Nephron progenitor cell (in vitro differentiated cells): ENCODE measurements around the gene MVB12B.

ENCODE experiments used
- DNase-seq: peaks from one replicate; pipeline ENCODE4 v3.0.0; 2021
- H3K27ac Mint-ChIP-seq: 2 replicates; pipeline ENCODE4 v1.8.0; 2021; ENCODE audit warnings: mild to moderate bottlenecking, moderate library complexity, mixed read lengths
- H3K27me3 Mint-ChIP-seq: 2 replicates; pipeline ENCODE4 v1.8.0; 2021; ENCODE audit warnings: mild to moderate bottlenecking, low read depth, mixed read lengths; ENCODE audit not compliant: poor library complexity
- H3K36me3 Mint-ChIP-seq: 2 replicates; pipeline ENCODE4 v1.8.0; 2021; ENCODE audit warnings: low read depth, mixed read lengths
- H3K4me1 Mint-ChIP-seq: 2 replicates; pipeline ENCODE4 v1.8.0; 2021; ENCODE audit warnings: mixed read lengths
- H3K4me3 Mint-ChIP-seq: 2 replicates; pipeline ENCODE4 v1.8.0; 2021; ENCODE audit warnings: mild to moderate bottlenecking, moderate library complexity, mixed read lengths
- H3K9me3 Mint-ChIP-seq: 2 replicates; pipeline ENCODE4 v1.8.0; 2021; ENCODE audit warnings: mild to moderate bottlenecking, moderate library complexity, mixed read lengths
- TF ChIP-seq, protein P1 (sequence below): fragments of 200-600 bp; sonication (generic); IDR thresholded peaks from 2 replicates; pipeline ENCODE4 v1.5.0; 2021; ENCODE audit warnings: antibody characterized with exemption

The MVB12B gene

DNA sequence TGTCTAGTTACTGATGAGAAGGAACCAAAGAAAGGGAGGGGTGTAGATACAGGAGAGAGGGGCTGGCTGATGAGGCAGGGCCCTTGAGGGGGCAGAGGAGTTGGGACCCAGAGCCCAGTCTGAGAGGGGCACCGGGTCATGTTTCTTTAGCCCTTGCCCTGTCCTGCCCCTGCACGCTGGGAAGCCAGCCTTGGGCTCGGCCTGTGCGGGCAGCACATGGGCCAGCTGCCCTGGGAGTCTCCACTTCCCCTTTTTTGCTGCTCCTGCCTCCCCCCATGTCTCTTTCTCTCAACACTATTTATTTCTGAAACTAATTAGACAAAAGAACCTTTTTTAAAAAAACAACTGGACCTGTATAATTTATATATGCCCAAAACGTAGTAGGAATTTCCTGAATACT is 20.5 kb downstream of the MVB12B start:
- H3K36me3 Mint-ChIP-seq, result peaks cover 68% of the 10 kb centered on the region
- peaks cover 42% of the 10 kb centered on the region for H3K4me1 Mint-ChIP-seq
- no peak overlapping the region for H3K27ac Mint-ChIP-seq
- no peak overlapping the region for H3K4me3 Mint-ChIP-seq
- H3K9me3 Mint-ChIP-seq, result peaks cover 19% of the 10 kb centered on the region
- no peak for DNase-seq
- H3K27me3 Mint-ChIP-seq, result peaks cover 5% of the 10 kb centered on the region
- TF ChIP-seq, protein P1, sequence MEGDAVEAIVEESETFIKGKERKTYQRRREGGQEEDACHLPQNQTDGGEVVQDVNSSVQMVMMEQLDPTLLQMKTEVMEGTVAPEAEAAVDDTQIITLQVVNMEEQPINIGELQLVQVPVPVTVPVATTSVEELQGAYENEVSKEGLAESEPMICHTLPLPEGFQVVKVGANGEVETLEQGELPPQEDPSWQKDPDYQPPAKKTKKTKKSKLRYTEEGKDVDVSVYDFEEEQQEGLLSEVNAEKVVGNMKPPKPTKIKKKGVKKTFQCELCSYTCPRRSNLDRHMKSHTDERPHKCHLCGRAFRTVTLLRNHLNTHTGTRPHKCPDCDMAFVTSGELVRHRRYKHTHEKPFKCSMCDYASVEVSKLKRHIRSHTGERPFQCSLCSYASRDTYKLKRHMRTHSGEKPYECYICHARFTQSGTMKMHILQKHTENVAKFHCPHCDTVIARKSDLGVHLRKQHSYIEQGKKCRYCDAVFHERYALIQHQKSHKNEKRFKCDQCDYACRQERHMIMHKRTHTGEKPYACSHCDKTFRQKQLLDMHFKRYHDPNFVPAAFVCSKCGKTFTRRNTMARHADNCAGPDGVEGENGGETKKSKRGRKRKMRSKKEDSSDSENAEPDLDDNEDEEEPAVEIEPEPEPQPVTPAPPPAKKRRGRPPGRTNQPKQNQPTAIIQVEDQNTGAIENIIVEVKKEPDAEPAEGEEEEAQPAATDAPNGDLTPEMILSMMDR, result no peak

DNA sequence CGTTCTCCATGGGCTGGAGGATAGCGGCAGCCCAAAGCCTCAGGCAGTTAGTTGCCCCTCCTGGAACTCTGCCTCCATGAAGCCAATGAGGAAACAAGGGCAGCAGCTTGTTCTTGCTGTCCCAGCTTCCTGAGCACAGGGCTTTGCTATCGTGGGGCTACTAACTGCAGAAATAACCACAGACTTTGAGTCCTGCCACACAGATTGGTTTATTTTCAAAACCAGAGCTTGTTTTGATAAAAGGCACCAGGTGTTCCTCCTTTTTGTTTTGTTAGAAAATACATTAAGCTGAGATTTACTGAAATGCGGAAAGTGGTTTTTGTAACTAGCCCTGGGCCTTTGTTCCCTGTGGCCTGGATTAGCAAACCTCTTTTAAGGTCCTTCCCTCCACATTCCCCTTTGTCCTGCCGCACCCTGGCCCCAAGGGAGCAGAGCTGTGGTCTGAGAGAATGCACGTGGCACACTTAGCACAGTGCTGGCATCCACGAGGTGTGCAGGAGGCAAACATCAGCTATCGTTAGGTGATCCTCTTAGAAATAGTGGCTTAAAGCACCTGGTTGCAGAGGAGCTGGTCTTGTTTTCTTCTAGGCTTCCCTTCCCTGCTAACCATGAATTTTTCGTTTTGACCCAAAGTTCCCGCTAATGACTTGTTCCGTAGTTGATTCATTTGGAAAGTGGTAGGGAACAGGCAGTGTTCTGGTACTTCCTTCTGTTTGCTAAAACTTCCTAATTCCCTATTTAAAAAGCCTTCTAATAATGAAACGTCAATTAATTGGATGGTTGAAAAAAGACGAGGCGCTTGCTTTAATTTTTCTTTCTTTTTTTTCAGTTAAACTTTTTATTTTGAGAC is 21.5 kb downstream of the MVB12B start:
- H3K4me3 Mint-ChIP-seq, result no peak overlapping the region
- peaks cover 5% of the 10 kb centered on the region for H3K27me3 Mint-ChIP-seq
- DNase-seq, result no peak
- no peak overlapping the region for H3K27ac Mint-ChIP-seq
- TF ChIP-seq, protein P1, result no peak
- H3K9me3 Mint-ChIP-seq, result peaks cover 19% of the 10 kb centered on the region
- peaks cover 69% of the 10 kb centered on the region for H3K36me3 Mint-ChIP-seq
- H3K4me1 Mint-ChIP-seq, result peaks cover 42% of the 10 kb centered on the region

- peaks cover 41% of the 10 kb centered on the region for H3K4me1 Mint-ChIP-seq
Measured at GRCh38 chr9:126348911-126349550, 22.4 kb downstream of the MVB12B start.

DNA sequence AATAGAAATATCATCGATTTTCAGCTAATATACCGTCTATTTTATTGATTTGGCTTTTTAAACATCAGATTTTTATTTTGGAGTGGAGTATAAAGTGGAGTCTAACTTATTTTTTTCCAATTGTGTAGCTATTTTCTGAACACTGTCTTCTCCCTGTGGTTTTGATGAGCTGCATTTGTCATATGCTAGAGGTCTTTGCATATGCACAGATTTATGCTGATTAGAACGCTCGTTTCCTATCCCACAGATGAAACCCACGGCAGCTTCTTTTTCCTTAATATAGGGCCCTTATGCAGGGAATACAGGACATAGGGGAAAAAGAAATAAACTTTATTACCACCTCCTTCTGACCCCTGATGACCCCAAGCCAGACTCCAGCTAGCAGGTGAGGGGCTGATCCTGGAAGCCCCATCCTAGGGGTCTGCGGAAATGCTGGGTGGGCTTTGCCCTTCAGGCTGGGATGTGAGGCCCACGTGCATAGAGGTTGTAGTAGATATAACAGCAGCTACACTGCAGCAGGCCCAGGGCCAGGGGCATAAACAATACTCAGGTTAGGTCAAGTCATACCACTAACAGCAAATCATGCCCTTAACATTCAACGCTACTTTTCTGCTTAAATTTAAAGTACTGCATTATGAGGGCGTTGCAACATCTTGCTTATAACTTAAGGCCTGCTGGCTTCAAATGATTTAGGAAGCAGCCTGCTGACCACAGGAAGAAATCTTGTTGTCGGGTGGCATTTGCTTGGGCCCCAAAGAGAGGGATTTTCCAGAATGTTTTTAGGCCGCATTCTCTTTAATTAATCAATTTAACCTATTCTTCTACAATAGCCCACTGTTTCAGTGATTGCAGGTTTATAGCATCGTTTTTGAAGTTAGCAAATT is 28.5 kb downstream of the MVB12B start:
- peaks cover 5% of the 10 kb centered on the region for H3K27me3 Mint-ChIP-seq
- H3K4me1 Mint-ChIP-seq, result peaks cover 23% of the 10 kb centered on the region
- no peak overlapping the region for H3K27ac Mint-ChIP-seq
- DNase-seq, result no peak
- peaks cover 56% of the 10 kb centered on the region for H3K36me3 Mint-ChIP-seq
- no peak overlapping the region for H3K4me3 Mint-ChIP-seq
- H3K9me3 Mint-ChIP-seq, result peaks cover 43% of the 10 kb centered on the region
- TF ChIP-seq, protein P1, result no peak

More at GRCh38 chr9:126348911-126349550, 22.4 kb downstream of the MVB12B start:
- Mint-ChIP-seq H3K9me3 (peaks cover 19% of the 10 kb centered on the region), H3K27me3 (peaks cover 5% of the 10 kb centered on the region), H3K36me3 (peaks cover 67% of the 10 kb centered on the region), H3K27ac (no peak overlapping the region), H3K4me3 (no peak overlapping the region)
- no peak for DNase-seq
- TF ChIP-seq, protein P1, result no peak

DNA sequence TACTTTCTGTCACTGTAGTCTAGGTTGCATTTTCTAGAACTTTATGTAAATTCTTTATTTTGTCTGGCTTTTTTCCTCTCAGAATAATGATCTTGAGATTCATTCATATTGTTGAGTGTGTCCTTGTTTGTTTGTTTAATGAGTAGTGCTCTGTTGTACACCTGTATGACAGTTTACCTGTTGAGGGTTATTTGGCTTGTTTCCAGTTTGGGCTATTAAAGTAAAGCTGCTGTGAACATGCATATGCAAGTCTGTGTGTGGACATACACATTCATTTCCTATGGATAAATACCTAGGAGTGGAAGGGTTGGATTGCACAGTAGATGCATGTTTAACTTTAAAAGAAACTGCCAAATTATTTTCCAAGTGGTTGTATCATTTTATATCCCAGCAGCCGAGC is 30.4 kb downstream of the MVB12B start:
- H3K4me3 Mint-ChIP-seq, result no peak overlapping the region
- DNase-seq, result no peak
- H3K9me3 Mint-ChIP-seq, result peaks cover 48% of the 10 kb centered on the region
- H3K27ac Mint-ChIP-seq, result no peak overlapping the region
- H3K36me3 Mint-ChIP-seq, result peaks cover 58% of the 10 kb centered on the region
- peaks cover 23% of the 10 kb centered on the region for H3K4me1 Mint-ChIP-seq
- TF ChIP-seq, protein P1, result no peak
- H3K27me3 Mint-ChIP-seq, result no peaks in the 10 kb centered on the region
